NCI-H1105 (cell line): ENCODE data around the gene ABCC1.
"Not testable (repeated sequence)": the region's sequence is repeated elsewhere in the genome, so short reads cannot be mapped to it uniquely, and the experiment has no call there.

Experiments used
- DNase-seq: peaks from one replicate; lab custom pipeline; 2025; lab: John Stamatoyannopoulos, UW

ABCC1 gene

GRCh38 chr16:16083421-16084156 is 134.2 kb downstream of the ABCC1 start:
- no peak for DNase-seq

GRCh38 chr16:16084874-16085273 is 135.5 kb downstream of the ABCC1 start:
- no peak for DNase-seq

DNA sequence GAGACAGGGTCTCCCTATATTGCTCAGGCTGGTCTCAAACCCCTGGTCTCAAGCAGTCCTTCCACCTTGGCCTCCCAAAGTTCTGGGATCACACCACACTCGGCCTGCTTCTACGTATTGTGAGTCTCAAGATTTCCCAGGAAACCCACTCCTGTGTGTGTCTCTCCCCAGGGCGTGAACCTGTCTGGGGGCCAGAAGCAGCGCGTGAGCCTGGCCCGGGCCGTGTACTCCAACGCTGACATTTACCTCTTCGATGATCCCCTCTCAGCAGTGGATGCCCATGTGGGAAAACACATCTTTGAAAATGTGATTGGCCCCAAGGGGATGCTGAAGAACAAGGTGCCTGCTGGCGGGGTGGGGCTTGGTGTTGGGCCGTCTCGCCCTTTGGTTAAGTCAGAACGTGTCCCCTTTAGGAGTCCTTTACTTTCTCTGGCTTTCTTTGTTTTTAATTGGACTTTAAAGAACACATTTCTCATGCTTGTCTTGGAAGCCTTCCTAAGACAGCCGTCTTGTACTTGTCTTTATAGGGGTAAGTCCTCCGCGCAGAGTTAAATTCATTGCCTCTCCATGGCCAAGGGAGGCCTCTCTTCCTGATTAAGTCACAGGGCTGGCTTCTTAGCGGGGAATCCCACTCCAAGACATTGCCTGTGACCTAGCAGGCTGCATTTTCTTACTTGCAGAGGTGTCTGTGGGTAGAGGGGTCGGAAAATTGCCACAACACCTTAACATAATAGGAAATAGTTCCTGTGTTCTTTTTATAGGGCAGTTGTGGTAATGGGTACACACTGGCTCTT is 137.4 kb downstream of the ABCC1 start:
- DNase-seq, result no peak

- no peak for DNase-seq
Observed at GRCh38 chr16:16090238-16090637, 140.8 kb downstream of the ABCC1 start.

DNA sequence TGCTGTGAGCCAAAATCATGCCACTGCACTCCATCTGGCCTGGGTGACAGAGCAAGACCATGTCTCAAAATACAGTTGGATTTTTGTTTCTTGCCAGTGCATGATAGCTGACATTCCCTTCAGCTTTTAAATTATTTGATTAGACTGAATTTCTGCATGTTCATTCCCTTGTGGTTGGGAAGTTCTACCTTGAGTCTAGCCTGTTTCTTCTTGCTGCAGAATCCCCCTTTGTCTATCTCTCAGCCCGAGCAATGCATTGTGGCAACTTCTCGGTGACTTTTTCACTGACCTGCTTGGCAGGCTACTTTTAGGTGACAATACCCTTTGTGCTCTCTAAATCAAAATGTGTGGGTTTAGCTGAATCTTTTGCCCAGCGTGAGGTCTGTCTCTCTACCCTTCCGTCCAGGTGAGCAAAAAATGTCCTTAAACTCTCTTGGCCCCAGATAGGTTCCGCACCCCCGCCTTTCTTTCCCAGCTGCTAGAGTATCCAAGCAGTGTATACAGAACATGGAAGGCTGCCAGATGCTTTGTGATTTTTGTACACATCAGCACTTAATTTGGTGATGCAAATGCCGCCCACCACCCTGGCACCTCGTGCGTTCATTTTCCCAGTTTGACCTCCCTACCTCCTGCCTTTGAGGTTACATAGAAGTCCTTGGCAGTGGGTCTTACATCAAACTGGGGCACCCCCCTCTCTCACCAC is 143.7 kb downstream of the ABCC1 start:
- peak; percentile 78 for DNase-seq

GRCh38 chr16:16093628-16094332 is 144.4 kb downstream of the ABCC1 start:
- no peak for DNase-seq

- DNase-seq, result no peak
Observed at GRCh38 chr16:16095646-16096045, 146.2 kb downstream of the ABCC1 start.

DNA sequence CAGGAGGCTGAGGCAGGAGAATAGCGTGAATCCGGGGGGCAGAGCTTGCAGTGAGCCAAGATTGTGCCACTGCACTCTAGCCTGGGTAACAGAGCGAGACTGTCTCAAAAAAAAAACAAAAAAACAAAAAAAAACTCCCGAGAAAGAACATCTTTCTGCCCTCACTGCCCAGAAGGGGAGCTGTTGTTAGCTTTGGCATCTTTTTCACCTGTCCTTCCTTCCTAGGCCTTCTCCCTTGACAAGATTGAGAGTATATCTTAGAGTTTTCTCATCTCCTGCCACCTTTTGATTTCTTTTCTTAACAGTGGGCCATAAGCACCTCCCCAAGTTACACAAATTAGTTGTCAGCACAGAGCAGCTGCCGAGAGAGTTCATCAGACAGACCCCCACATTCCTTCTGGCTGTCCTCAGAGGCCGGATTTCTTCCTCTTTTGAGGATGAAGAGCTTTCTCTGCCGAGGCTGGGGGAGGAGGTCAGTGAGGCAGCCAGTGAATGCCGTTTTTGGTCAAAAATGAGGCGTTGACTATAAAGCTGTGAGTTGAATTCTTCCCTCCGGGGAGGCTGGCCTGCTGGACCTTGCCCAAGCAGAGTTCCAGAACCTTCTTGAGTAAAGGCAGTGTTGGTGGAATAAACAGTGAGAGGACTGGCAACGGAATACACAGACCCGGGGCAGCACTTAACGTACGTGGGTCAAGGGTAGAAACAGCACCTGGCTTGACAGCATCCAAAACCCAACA is 146.9 kb downstream of the ABCC1 start:
- DNase-seq, result no peak

- DNase-seq, result no peak
Observed at GRCh38 chr16:16096858-16097213, 147.4 kb downstream of the ABCC1 start.

- DNase-seq, result no peak
Observed at GRCh38 chr16:16099320-16099719, 149.9 kb downstream of the ABCC1 start.

- DNase-seq, result no peak
Observed at GRCh38 chr16:16100631-16101030, 151.2 kb downstream of the ABCC1 start.

DNA sequence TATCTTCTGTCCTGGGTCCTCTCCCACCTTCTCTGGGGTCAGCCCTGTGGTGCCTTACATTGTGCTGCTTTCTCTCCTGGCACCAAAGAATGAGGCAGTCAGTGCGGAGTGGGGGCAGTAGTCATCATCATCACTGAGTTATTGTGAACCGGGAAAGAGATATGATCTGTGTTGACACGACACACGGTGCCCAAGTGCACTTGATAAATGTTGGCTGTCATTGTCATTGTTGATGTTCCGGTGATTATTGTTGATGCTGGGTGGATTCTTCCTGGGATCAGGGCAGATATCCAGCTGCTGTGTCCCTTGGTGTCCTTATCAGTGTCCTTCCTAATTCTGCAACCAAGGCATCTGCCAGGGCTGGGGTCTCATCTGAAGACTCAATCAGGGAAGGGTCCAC is 152.2 kb downstream of the ABCC1 start:
- DNase-seq, result no peak

- no peak for DNase-seq
Observed at GRCh38 chr16:16102738-16103137, 153.3 kb downstream of the ABCC1 start.

- not testable (repeated sequence) for DNase-seq
Observed at GRCh38 chr16:16104132-16104803, 154.9 kb downstream of the ABCC1 start.

GRCh38 chr16:16104804-16105141 is 155.4 kb downstream of the ABCC1 start:
- DNase-seq, result not testable (repeated sequence)

GRCh38 chr16:16105646-16106045 is 156.2 kb downstream of the ABCC1 start:
- no peak for DNase-seq

GRCh38 chr16:16106466-16106865 is 157.1 kb downstream of the ABCC1 start:
- DNase-seq, result no peak

GRCh38 chr16:16107839-16108238 is 158.4 kb downstream of the ABCC1 start:
- DNase-seq, result no peak

- DNase-seq, result no peak
Observed at GRCh38 chr16:16108759-16109158, 159.3 kb downstream of the ABCC1 start.

- DNase-seq, result no peak
Observed at GRCh38 chr16:16109453-16110110, 160.2 kb downstream of the ABCC1 start.

DNA sequence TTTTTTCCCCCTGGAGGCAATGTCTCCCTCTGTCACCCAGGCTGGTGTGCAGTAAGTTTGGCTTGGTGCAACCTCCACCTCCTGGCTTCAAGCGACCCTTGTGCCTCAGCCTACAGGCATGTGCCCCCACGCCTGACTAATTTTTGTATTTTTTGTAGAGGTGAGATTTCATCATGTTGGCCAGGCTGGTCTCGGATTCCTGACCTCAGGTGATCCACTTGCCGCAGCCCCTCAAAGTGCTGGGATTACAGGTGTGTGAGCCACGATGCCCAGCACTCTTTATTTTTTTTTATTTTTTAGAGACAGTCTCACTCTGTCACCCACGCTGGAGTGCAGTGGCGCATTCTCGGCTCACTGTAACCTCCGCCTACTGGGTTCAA is 160.7 kb downstream of the ABCC1 start:
- no peak for DNase-seq
